Peyer's patch (tissue), 4 donors: ENCODE data around the gene SEH1L. TPM values are rescaled to one million over a fixed set of nuclear protein-coding genes. Genes with fewer than 3 reads are reported as not detected.

Source experiments
- DNase-seq, 3 donors: peaks; one replicate each; pipeline ENCODE4 v3.0.0-alpha.2; 2017 to 2019
- H3K27ac ChIP-seq, 4 donors: fragments of 200-600 bp; sonication (generic); one replicate each; pipeline ENCODE4 v1.5.1; 2016 to 2019
- H3K27me3 ChIP-seq, 2 donors: fragments of 200-600 bp; sonication (generic); one replicate each; pipeline ENCODE4 v1.5.1; 2019
- H3K36me3 ChIP-seq, 3 donors: fragments of 200-600 bp; sonication (generic); one replicate each; pipeline ENCODE4 v1.5.1; 2016 to 2019
- H3K4me1 ChIP-seq, 4 donors: fragments of 200-600 bp; sonication (generic); one replicate each; pipeline ENCODE4 v1.5.1; 2016 to 2019
- H3K4me3 ChIP-seq, 4 donors: fragments of 200-600 bp; sonication (generic); 1 replicate in 3 of 4; 2 replicates in 1 of 4; pipeline ENCODE4 v1.5.1; 2016 to 2019; ENCODE audit warnings: mild to moderate bottlenecking in 1 of 4
- H3K9me3 ChIP-seq, 4 donors: fragments of 200-600 bp; sonication (generic); one replicate each; pipeline ENCODE4 v1.5.1; 2016 to 2019; ENCODE audit warnings: mild to moderate bottlenecking in 1 of 4
- POLR2A ChIP-seq, 2 donors: fragments of 450-650 bp; IDR thresholded peaks; one replicate each; pipeline ENCODE4 v1.5.1; 2017; ENCODE audit warnings: antibody characterized with exemption in 2 of 2, mild to moderate bottlenecking in 2 of 2, moderate library complexity in 2 of 2
- total RNA-seq, 4 donors: library from RNA; depleted of rRNA; stranded (reverse); fragments of >200 nt; gene quantifications; one replicate each; pipeline ENCODE4 v1.1.0, GENCODE V29; 2016
- TF ChIP-seq, protein P1 (sequence below), 6 experiments: fragments of 450-650 bp in 4 of 6; fragments of 200-600 bp in 2 of 6; sonication (generic) in 1 of 6; IDR thresholded peaks; one replicate each; pipeline ENCODE4 v1.5.1; 2017 to 2019; ENCODE audit warnings: antibody characterized with exemption in 6 of 6, mild to moderate bottlenecking in 3 of 6, moderate library complexity in 1 of 6

The SEH1L gene
- total RNA-seq, 4 donors from 2014 or later, result 18.6 to 38.0 (median 25.3) TPM

GRCh38 chr18:12908706-12909105 is 39.1 kb upstream of the SEH1L start:
- Histone ChIP-seq H3K36me3 (no peaks in the 10 kb centered on the region), H3K27me3 (no peaks in the 10 kb centered on the region), H3K4me1 (peaks cover 0 to 8% (median 0%) of the 10 kb centered on the region in 4 donors), H3K4me3 (no peak overlapping the region), H3K27ac (no peak overlapping the region), H3K9me3 (no peaks in the 10 kb centered on the region)
- DNase-seq, result no peak
- TF ChIP-seq, protein P1, sequence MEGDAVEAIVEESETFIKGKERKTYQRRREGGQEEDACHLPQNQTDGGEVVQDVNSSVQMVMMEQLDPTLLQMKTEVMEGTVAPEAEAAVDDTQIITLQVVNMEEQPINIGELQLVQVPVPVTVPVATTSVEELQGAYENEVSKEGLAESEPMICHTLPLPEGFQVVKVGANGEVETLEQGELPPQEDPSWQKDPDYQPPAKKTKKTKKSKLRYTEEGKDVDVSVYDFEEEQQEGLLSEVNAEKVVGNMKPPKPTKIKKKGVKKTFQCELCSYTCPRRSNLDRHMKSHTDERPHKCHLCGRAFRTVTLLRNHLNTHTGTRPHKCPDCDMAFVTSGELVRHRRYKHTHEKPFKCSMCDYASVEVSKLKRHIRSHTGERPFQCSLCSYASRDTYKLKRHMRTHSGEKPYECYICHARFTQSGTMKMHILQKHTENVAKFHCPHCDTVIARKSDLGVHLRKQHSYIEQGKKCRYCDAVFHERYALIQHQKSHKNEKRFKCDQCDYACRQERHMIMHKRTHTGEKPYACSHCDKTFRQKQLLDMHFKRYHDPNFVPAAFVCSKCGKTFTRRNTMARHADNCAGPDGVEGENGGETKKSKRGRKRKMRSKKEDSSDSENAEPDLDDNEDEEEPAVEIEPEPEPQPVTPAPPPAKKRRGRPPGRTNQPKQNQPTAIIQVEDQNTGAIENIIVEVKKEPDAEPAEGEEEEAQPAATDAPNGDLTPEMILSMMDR (IDR thresholded peaks at IDR 0.05), result no peak
- TF ChIP-seq POLR2A (IDR thresholded peaks at IDR 0.05), result no peak

GRCh38 chr18:12911025-12911928 is 36.5 kb upstream of the SEH1L start:
- Histone ChIP-seq H3K4me3 (peak overlapping the region; percentile 29 to 52 (median 42)), H3K9me3 (no peaks in the 10 kb centered on the region), H3K27ac (peak overlapping the region in 1 of 4 donors; percentile 52), H3K4me1 (peaks cover 0 to 8% (median 0%) of the 10 kb centered on the region in 4 donors), H3K36me3 (no peaks in the 10 kb centered on the region), H3K27me3 (no peaks in the 10 kb centered on the region)
- peak in 2 of 3 donors; percentile 24 to 54 for DNase-seq
- TF ChIP-seq, protein P1 (IDR thresholded peaks at IDR 0.05), result no peak

- Histone ChIP-seq H3K36me3 (no peaks in the 10 kb centered on the region), H3K9me3 (no peaks in the 10 kb centered on the region), H3K27ac (no peak overlapping the region), H3K4me1 (peaks cover 0 to 8% (median 0%) of the 10 kb centered on the region in 4 donors), H3K4me3 (peak overlapping the region in 2 of 4 donors; percentile 41 to 43), H3K27me3 (no peaks in the 10 kb centered on the region)
- TF ChIP-seq POLR2A (IDR thresholded peaks at IDR 0.05), result no peak
- TF ChIP-seq, protein P1 (IDR thresholded peaks at IDR 0.05), result no peak
- DNase-seq, result no peak
Observed at GRCh38 chr18:12911929-12912703, 35.7 kb upstream of the SEH1L start.

DNA sequence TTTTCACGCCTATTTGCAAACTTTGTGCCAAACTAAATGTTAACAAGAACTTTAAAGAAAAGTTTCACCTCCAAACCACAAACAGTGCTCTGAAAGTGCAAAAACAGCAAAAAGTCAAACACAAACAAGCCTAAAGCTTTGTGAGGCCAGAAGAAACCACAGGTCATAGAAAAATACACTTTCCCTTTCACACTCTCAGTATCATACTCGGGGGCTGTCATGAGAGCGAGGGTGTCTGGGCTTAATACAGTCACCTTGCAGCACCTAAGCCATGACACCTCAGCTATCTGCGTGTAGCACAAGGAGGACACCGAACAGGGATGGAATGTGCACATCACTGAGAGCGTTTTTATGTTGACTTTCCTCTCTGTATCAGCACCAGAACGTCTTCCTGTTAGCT is 26.6 kb upstream of the SEH1L start:
- Histone ChIP-seq H3K36me3 (no peaks in the 10 kb centered on the region), H3K27ac (no peak overlapping the region), H3K4me1 (no peaks in the 10 kb centered on the region), H3K4me3 (no peak overlapping the region), H3K9me3 (no peaks in the 10 kb centered on the region), H3K27me3 (no peaks in the 10 kb centered on the region)
- TF ChIP-seq, protein P1 (IDR thresholded peaks at IDR 0.05), result no peak
- TF ChIP-seq POLR2A (IDR thresholded peaks at IDR 0.05), result no peak
- no peak for DNase-seq

- no peaks in the 10 kb centered on the region for H3K4me1 ChIP-seq
- no peak for DNase-seq
- H3K27me3 ChIP-seq, result no peaks in the 10 kb centered on the region
- no peaks in the 10 kb centered on the region for H3K36me3 ChIP-seq
- H3K27ac ChIP-seq, result no peak overlapping the region
- no peaks in the 10 kb centered on the region for H3K9me3 ChIP-seq
- TF ChIP-seq POLR2A (IDR thresholded peaks at IDR 0.05), result no peak
- TF ChIP-seq, protein P1 (IDR thresholded peaks at IDR 0.05), result no peak
- H3K4me3 ChIP-seq, result no peak overlapping the region
Observed at GRCh38 chr18:12922266-12922665, 25.5 kb upstream of the SEH1L start.
